ENCODE results near the gene CACNA1E.

DNA sequence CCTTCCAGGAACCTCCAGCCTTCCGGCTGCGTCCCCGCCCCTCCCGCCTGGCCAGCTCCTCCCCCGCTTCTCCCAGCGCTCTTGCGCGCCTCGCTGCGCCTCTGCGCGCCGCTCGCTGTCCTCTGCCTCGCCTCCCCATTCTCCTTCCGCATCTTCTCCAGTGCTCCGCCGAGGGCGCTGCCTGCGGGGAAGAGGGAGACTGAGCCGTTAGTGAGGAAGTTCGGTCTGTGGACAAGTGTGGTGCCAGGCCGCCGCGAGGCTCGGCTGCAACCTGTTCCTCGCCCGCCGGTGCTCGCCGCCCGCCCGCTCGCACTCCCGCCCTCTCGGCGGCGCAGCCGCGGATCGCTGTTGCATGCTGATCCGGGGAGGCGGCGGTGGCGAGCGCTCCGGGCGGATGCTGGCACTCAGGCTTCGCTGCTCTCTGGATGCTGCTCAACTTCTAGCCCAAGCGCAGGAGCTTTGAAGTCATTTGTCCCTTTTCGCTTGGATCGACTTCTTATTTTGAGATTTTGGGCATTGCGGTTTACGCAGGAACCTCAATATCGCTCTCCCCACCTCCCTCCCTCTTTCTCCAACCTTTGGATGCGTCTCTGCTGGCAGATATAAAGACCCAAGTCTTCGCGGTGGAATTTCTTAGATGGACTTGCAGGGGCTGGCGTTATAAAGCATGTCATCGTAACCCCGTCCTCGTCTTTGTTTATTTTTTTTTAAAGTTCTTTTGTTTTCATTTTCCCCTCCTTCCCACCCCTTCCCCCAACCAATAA lies 614 bp upstream of the CACNA1E start:
- TF ChIP-seq, protein P1, sequence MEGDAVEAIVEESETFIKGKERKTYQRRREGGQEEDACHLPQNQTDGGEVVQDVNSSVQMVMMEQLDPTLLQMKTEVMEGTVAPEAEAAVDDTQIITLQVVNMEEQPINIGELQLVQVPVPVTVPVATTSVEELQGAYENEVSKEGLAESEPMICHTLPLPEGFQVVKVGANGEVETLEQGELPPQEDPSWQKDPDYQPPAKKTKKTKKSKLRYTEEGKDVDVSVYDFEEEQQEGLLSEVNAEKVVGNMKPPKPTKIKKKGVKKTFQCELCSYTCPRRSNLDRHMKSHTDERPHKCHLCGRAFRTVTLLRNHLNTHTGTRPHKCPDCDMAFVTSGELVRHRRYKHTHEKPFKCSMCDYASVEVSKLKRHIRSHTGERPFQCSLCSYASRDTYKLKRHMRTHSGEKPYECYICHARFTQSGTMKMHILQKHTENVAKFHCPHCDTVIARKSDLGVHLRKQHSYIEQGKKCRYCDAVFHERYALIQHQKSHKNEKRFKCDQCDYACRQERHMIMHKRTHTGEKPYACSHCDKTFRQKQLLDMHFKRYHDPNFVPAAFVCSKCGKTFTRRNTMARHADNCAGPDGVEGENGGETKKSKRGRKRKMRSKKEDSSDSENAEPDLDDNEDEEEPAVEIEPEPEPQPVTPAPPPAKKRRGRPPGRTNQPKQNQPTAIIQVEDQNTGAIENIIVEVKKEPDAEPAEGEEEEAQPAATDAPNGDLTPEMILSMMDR (IDR thresholded peaks at IDR 0.05; ENCODE audit: poor library complexity) = no peak
- no peak for TF ChIP-seq EZH2 (IDR thresholded peaks at IDR 0.05; ENCODE audit: borderline replicate concordance)

Measured in hepatocyte (in vitro differentiated cells).